GM19023 (cell line): ENCODE results near the gene KIF15.

ENCODE experiments used
- ATAC-seq: cut with Tn5 transposase; IDR thresholded peaks from one replicate; pipeline ENCODE4 v1.9.1; 2021; ENCODE audit warnings: mild to moderate bottlenecking, moderate library complexity; ENCODE audit not compliant: unreplicated experiment

KIF15 gene

GRCh38 chr3:44874308-44874707 lies 112.7 kb downstream of the KIF15 start, which contains the start of gene TGM4:
TGM4 (plus strand) TSS chr3:44874608; CDS start chr3:44874679, 71 bp downstream.
- no peak for ATAC-seq

DNA sequence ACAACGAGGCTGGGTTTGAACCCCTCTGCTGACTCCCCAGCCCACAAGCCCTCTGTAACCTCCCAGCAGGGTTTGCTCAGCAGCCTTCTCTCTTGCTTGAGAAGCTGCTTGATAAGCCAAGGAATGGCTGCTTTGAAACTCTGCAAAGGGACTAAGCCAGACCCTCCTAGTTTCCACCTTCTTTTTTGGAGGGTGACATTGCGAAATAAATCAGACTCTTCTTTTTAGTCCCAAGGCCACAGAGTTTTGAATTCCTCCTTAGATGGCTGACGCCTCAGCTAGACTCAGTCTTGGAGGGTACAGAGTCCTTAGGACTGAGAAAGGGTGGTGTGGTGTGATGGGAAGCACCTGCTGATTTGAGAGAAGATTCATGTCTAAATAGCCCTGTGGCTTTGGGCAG lies 114.0 kb downstream of the KIF15 start:
- ATAC-seq: no peak

GRCh38 chr3:44877333-44877732 lies 115.7 kb downstream of the KIF15 start:
- no peak for ATAC-seq

DNA sequence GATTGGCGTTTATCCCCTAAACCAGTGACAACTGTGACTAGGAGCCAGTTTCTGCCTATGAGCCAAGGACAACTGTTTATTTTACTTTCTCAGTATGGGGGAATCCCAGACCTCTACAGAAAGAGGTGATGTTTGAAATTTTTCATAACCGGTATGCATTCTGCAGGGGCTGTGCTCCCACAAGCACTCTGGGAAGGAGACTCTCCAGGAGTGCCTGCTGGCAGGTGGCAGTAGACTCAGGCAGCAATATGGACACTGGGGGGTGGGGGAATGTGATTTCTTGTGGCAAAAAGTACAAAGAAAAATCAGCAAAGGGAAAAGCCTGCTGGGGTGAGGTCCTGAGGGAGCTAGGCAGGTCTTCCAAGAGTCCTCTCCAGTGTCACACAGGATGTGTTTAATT lies 118.7 kb downstream of the KIF15 start:
- ATAC-seq: no peak

DNA sequence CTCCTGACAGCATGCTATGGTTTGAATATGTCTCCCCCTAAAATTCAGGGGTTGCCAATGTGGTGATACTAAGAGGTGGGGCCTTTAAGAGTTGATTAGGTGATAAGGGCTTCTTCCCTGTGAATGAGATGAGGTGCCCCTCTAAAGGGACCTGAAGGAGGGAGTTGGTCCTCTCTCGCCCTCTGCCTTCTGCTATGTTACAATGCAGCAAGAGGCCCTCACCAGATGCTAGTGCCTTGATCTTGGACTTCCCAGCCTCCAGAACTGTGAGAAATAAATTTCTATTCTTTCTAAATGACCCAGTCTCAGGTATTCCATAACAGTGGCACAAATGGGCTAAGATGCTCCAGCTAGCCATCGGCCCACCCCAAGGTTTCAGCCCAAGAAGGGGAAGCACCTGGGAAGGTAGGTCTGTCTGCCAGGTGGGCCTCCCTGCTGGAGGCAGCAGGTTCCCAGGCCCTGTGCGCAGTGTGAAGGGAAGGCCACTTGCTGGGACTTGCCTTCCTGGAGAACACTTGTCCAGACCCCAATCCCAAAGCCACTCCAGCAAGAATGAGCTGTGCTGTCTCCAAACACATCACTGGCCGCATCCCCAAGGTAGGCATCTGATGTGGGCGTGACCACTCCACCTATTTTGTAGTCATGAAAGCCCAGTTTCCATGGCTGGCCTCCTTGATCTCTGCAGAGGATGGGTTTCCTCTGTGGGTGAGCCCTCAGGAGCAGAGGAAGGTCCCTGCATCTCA lies 121.8 kb downstream of the KIF15 start:
- no peak for ATAC-seq

DNA sequence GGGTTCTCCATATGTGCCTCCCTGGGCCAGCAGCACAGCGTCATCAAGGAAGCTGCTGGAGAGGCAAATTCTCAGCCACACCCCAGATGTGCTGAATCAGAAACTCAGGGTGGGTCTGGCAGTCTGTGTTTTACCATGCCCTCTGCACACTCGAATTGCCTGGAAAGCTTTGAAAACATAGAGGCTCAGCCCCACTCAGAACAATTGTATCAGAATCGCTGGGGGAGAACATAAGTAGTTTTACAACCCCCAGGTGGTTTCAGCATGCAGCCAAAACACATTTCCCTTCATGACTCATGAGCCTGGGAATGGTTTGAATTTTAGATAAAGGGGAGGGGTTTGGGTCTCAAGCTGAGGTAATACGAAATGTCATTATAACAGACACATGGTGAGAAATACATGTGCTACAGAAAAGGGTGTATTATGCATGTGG lies 122.4 kb downstream of the KIF15 start:
- no peak for ATAC-seq

DNA sequence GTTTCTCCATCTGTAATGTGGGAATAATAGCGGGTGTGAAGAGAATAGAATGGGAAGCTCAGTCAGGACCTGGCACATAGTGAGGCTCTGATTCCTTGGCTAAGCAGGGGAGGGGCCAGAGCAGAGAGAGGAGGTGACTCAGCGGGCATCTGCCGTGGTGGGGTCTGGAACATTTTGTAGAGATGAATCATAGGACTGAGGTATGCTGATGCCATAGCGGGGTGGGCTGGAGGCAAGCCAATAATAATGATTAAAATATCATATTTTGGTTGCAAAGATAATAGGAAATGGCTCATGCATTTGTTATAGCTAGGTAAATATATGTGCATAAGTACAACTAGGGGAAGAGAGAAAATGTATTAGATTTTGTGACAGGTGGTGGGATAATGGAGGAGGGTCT lies 124.0 kb downstream of the KIF15 start:
- ATAC-seq: no peak

DNA sequence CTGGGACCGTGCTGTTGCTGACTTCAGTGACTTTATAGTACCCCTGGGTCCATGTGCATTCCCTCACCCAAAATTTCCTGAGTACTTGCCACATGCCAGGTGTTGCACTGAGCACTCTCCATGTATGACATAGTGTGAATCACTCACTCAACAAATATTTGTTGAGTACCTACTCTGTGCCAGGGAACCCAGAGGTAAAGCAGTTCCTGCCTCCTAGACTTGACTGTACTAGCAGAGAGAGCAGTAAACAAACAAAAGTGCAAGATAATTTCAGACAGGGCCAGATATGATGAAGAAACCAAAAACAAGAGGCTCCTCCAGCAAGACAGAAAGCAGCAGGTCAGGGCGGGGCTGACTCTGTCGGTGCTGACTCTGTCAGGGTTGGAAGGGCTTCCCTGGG lies 125.0 kb downstream of the KIF15 start:
- no peak for ATAC-seq

DNA sequence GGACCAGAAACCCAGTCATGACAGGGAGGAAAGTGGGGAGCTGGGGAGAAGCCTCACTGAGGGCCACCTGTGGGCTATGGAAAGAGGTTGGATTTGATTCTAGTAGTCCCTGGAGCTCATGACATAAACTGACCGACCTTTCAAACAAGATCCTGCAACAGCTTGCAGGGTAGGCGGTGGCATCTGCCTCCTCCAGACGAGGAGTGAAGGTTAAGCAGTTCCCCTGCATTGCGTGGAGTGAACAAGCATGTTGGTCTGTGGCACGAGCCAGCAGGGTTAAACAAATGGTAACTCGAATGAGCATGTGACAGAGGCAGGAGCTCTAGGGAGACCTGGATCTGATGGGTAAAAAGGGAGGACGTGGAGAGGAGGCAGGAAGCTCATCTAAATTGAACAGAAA lies 125.5 kb downstream of the KIF15 start:
- ATAC-seq: no peak

GRCh38 chr3:44890258-44890657 lies 128.7 kb downstream of the KIF15 start:
- ATAC-seq: no peak

- ATAC-seq: no peak
Observed at GRCh38 chr3:44890852-44891251, 129.3 kb downstream of the KIF15 start.

DNA sequence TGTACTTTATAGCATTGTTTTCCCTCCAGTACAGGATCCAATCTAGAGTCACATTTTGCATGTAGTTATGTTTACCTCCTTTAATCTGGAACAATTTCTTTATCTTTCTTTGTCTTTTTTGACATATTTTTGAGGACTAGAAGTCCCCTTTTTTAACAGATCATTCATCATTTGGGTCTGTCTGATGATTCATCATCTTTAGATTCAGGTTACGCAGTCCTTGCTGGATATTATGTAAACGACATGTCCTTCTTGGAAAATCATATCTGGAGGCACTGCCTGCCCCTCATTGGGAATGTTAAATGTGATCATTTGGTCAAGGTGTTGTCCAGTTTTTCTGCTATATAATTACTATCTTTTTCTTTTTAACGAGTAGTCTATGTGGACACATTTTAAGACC lies 131.1 kb downstream of the KIF15 start:
- ATAC-seq: no peak

GRCh38 chr3:44893097-44893496 lies 131.5 kb downstream of the KIF15 start:
- ATAC-seq: no peak

- ATAC-seq: no peak
Observed at GRCh38 chr3:44894485-44894884, 132.9 kb downstream of the KIF15 start.

- ATAC-seq: no peak
Observed at GRCh38 chr3:44896440-44896839, 134.8 kb downstream of the KIF15 start.

- no peak for ATAC-seq
Observed at GRCh38 chr3:44899683-44900367, 138.2 kb downstream of the KIF15 start.

DNA sequence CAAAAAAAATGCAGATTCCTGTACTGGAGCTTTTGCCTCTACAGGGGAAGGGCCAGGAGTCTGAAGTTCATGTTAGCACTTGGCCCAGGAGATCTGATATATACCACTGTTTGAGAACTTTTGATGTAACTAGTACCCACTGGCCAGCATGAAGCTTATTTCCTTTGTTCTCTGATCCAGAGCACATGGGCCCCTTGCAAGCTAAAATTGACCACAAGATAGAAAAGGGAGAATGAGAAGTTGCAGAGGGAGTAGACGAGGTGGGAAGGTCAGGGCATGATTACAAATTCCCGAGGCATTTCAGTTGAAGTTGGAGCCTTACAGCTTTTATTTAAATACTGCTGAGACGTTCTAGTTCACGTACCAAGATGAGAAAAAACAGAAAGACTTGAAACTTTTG lies 141.0 kb downstream of the KIF15 start:
- ATAC-seq: no peak
